GM04503 (cell line): Measurements from ENCODE around the gene LMO1.

Experiments
- DNase-seq: peaks from one replicate; pipeline ENCODE4 v3.0.0-alpha.2; 2012; ENCODE audit warnings: low read depth

The LMO1 gene

DNA sequence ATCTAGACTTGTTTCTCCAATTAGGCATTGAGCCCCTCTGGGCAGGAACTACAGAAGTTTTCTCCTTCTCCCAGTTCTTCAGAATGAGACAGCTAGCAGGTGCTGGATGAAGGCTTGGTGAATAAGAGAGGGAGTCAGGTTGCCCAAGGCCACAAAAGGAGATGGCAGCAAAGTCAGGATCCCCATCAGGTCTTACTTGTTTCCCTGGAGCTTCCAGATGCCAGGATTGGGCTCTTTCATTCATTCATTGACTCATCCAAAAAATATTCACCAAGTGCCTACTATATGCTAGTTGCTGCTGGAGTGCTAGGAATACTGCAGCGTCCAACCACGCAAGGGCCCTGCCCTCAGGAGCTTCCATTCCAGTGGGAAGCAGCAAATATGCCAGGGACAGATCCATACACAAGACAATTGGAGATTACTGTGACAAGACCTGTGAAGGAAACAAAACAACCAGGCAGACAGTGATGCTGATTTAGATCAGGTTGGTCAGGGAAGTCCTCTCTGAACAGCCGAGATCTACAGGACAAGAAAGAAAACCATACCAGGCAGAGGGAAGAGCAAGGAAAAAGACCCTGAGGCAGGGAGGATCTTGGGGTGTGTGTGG lies 24.6 kb upstream of the LMO1 start:
- no peak for DNase-seq

DNA sequence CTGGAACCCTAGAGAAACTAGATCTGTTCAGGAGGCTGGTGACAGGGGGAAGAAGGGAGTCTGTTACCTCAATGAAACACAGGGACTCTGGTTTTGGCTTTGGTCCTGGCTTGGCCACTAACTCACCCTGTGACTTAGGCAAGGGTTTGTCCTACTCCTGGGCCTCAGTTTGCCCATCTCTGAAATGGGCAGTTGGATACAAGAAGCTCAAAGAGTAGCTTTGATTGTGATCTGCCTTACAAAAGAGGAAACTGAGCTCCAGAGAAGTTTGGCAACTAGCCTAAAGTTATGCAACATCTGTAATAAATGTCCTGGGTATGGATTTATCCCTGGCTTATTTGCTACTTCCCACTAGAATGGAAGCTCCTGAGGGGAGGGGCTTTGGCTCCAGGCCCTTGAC lies 24.0 kb upstream of the LMO1 start:
- no peak for DNase-seq

DNA sequence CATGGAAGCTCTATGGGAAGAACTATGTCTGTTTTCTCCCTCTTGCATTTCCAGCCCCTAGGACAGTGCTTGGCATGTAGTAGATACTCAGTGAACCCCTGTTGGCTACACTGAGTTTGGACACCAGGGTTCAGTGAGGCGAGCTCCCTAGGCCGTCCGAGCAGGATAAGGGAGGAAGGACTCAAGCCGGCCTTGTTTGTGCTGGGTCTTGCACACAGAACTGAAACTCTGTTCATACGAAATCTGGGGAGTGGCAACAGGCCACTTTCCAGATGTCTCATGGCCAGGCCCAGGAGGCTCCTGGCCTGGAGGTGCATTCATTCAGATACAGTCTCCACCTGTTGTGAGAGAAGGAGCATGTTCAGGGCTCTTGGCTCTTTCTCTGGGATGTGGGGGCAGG lies 23.6 kb upstream of the LMO1 start:
- no peak for DNase-seq

DNA sequence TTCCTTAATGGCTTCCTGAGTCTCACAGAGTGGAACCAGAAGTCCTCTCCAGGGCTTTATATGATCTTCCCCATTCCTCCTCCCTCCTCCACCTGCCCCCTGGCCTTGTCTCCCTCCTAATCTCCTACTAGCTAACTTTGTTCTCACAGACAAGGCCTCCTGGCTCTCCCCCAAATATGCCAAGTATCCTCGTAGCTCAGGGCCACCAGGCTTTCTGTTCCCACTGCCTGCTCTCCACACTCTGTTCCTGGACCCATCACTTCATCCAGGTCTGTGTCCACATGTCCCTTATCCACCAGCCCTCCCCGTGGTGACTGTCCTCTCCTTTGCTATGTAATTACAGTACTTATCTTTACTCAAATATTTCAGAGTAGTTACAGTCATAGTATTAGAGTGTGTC lies 23.2 kb upstream of the LMO1 start:
- DNase-seq: no peak

DNA sequence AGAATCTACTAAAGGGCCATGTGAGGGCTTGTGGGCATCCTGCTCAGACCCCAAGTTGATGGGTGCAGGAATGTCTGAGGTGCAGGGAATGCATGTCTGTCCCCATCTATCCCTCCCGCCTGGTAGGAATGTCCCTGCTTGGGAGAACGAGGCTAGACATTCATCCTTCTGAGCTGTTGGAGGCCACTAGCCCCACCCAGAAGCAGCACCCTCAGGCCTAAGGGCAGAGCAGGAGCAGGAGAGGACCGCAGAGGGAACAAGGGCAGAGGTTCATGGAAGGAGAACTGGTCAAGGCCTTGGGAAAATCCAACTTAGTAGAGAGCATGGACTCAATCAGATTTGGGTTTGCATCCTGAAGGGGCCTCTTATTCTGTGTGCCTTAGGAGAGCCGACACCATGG lies 22.1 kb upstream of the LMO1 start:
- no peak for DNase-seq

DNA sequence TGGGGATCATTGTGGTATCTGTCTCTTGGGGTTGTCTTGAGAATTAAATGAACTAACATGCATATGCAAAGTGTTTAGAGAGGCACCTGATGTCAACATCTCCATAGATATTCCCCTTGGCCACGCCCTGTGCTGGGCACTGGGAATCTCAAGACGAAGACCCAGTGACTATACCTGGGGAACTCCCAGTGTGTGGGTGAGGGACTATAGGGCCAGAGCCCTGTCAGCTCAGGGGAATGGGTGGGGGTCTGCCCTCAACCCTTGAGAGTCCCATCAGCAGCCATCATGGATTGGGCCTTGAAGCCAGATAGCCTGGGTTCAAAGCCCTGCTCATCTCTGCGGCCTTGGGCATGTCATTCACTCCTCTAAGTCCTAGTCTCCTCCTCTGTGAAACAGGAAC lies 21.6 kb upstream of the LMO1 start:
- no peak for DNase-seq

DNA sequence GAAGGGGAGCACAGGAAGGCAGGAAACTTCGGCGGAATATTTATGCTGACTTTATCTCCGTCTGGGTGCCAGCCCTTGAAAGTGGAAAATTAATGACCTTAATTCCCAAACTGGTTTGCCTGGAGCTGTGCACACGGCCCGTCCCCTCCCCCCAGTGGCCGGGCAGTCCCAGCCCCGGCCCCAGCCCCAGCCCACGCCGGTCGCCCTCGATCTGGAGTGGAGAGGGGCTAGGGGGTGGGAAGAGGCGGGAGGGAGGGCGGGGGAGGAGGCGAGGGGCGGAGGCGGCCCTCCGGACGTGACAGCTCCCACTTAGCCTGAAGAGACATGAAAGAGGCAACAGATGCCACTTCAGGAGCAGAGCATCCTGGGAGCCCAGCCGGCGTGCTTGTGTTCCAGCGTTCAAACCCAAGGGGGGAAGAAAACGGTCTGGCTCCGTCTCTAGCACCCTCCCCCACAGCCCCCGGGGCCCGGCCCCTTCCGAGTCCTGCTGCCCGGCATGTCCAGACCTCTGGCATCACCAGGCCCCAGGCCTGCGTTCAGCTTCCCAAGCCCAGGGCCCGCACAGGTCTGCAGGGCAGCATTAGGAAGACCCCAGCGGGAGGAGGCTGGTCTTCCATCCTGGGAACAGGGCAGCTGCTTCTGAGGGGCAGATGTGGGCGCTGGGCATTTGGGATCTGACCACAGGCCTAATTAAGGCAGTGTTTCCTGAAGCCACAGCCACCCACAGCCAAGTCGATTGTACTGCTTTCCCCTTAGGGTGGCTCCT lies 20.0 kb upstream of the LMO1 start:
- DNase-seq: no peak

DNA sequence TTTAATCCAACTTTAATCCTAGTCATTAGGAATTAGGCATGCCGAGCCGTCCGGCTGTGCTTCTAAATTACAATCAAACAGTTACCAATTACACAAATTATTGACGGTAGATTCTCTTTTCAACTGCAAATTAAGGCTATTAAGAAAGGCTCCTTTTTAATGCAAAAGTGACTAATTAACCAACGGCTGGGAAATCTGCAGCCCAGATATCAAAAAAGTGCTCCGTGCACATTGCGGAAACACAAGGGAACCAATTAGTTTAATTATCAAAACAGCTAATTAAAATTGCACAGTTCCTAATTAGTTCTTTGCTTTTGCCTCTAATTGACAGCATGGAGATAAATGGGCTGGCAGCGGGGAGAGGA lies 19.4 kb upstream of the LMO1 start:
- DNase-seq: no peak

DNA sequence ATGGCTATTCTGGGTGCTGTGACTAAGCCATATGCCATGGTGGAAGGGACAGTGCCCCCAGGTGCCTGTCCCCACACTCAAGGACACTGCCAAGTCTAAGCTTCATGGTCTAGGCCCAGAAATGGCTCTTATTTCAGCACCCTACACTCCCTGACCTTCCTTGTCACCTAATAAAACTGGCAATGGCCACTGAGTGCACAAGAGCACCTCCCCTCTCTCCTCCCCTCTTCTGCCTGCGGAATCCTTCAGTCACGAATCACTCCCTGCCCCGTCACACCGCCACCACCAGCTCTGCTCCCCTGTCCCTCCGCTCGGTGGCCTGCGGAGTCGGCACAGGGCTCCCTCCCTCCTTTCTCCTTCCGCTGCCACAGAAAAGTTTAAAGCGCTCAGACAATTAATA lies 19.0 kb upstream of the LMO1 start:
- no peak for DNase-seq

DNA sequence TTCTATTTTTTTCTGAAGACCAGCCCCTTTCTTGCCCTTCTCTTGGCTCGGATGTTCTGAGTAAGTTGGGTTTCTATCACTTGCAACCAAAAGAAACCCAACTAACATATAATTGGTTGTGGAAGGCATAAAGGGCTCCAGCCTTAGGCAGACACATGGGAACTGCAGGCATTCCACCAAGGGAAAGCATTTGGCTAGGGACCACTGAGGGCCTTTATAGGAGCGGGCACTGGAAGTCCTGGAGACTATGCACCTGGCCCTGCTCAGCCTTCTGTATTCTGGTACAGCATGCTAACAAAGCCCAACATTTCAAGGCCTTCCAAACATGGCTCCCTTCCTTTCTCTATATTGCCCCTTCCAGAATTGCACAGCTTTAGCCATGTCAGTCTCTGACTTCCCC lies 17.6 kb upstream of the LMO1 start:
- no peak for DNase-seq

DNA sequence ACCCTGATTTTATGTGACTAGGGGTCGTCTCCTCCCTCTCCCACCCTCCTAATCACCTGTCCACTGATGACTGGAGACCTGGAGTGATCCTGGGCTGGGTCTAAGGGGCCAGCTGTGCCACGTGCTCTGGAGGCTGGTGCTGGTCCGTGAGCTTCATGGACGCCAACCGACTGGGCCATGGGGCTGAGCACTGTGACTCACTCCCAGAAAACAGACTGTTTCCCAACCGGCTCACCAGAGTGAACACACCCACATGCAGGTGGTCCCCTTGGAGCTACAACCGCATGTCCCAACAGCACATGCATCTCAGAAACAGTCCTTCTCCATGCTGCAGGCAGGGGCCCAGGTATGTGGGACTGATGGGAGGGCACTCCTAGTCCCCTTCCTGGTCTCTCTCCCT lies 14.0 kb upstream of the LMO1 start:
- DNase-seq: no peak

DNA sequence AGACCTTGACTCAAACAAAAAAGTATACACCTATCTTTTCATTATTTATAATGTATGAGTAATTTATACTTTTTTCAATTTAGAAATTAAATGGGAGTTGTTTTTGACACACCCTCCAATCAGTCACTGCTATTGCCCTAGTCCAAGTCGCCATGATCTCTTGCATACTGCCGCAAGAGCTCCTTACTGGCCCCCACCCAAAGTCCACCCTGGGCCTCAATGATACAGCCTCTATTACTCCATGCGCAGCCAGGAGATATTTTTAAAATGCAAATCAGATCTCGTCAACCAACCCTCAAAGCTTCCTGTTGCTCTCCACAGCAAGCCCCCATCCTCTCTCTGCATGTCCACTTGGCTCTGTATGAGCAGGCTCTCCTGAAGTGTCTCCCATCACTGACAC lies 12.8 kb upstream of the LMO1 start:
- no peak for DNase-seq

DNA sequence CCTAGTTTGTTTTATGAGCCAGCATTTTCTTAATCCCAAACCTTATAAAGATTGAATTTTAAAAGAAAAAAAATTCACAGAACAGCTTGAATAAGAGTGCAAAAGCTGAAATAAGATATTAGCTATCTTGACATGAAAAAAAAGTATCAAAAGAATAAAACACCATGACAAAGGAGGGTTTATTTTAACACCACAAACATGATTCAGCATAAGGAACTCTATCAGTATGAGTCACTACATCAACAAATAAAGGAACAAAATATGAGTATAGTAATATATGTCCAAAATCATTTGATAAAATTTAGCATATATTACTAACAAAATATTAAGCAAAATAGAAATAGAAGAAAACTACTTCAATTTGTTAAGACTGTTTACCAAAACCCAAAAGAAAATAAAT lies 9.6 kb upstream of the LMO1 start:
- no peak for DNase-seq

DNA sequence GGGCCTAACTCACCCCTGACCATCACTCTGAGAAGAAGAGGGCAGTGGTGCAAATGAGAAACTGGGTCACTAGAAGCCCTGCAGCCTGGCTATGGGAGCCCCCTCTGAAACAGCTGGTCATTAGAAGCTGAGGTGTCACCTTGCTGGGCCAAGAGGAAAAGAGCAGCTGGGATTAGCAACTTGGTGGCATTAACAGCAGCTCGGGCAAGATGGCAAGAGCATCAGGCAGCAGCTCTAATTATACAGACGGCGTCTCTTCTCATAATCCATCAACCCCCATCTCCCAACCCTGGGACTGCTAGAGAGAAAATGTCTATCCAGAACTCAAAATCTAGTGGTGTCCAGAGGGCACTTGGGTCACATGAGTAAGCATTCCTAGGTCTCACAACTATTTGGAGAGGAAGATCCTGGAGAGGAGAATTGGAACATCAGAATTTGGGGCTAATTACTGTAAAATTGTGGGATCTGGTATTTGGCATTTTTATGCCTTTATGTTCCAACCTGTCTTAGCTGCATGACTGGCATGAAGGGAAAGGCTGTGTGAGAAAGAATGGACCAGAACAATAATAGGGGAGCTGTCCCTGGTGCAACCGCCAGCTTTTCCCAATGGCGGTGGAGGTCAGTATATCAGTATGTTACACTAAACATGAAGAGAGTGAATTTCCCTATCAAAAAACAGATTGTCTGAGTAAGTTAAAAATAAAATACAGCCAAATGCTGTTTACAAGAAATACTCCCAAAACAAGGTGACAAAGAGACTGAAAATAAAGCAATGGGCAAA lies 7.6 kb upstream of the LMO1 start:
- no peak for DNase-seq

DNA sequence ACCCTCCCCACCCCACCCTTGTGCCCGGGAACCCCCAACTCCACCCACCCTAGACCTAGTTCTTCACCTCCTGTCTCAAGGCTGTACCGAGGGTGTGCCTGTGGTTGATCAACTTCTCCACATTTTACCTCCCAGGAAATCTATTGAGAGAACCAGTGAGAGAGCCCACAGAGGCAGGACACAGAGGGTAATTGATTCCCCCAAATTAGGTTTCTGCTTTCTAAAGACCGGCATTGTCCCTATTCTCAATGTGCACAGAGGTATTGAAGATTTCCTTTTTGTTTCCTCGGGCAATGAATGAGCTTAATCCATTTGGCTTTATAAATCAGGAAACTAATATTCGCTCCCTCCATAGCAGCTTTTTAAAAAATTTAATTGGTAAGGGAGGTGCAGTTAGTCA lies 6.0 kb upstream of the LMO1 start:
- DNase-seq: no peak

DNA sequence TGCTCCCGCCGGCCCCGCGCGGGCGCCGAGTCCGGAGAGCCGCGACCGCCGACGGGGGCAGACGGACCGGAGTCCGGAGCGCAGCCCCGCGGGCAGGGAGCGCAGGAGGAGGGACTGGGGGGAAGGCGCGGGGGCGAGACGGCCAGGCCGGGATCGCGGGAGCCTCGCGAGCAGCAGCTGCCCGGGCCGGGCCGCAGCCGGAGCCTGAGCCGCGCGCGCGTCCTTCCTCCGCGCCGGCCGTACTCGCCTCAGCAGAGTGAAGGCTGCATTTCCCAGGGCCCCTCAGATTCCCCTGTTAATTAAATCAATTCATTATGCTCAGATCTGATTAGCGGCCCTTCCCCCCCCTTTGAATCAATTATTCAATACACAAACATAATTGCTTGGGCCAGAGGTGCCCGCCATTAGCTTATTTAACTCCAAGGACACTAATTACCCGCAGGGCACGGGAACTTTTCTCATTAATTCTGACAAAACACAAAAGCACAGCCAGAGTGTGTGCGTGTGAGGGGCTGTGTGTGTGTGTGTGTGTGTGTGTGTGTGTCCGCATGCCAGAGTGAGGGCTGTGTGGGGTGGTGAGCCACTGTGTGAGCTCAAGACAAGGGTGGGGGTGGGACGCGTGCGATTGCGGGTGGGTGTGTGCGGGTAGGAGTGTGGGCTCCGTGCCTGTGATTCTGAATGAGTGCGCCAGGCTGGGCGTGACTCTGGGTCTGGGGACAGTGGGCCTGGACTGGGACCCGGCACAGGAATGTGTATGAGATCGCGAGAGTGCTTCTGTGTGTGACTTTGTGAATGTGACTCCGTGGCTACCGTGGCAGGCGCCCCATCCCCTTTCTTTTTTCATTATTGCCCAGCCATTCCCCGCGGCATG lies 5.1 kb upstream of the LMO1 start:
- DNase-seq: no peak

DNA sequence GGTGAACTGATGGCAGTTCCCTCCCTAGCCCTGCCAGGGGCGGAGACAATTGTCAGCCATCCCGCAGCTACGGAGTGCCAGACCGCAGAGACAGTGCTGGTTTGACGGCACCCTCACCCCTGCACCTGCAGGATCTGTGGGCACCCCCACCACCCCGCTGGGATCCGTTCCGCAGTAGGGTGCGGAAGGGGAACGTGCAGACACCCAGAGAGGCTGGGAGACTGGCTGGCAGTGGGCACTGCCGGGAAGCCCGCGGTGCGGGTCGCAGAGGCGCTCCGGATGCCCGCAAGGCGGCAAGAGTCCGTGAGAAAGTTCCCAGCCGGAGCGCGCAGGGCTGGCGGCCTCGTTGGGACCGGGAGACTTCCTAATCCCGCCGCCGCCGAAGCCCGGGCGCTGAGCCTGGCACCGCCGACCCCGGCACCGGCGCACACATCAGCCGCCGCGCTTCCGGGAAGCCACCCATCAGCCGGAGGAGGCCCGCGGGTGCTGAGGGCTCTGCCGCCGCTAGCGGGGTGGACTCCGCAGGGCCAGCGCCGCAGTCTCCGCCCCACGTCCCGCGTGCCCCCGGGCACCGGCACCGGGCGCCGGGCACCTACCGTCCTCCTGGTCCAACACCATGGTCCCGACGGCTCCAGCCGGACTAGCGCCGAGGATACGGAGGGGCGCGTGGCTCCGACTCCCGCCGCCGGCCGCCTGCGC lies 4.3 kb upstream of the LMO1 start:
- no peak for DNase-seq

DNA sequence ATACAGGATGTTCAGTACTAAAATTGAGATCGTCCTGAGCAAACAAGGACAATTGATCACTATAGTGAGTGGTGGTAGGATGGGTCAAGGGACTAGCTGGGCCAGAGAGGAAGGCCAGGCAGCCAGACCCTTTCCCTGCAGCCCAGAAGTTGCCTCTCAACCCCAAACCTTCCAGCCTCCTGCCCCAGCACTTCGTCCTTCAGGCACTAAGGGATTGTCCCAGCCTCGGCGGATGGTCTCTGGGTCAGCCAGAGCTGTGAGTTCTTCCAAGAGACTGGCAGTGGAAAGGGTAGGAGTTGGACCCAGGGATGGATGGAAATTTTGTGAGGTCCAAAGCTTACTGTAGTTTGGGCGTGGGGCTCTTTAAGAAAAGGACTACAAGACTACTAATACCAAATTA lies 3.6 kb upstream of the LMO1 start:
- no peak for DNase-seq

DNA sequence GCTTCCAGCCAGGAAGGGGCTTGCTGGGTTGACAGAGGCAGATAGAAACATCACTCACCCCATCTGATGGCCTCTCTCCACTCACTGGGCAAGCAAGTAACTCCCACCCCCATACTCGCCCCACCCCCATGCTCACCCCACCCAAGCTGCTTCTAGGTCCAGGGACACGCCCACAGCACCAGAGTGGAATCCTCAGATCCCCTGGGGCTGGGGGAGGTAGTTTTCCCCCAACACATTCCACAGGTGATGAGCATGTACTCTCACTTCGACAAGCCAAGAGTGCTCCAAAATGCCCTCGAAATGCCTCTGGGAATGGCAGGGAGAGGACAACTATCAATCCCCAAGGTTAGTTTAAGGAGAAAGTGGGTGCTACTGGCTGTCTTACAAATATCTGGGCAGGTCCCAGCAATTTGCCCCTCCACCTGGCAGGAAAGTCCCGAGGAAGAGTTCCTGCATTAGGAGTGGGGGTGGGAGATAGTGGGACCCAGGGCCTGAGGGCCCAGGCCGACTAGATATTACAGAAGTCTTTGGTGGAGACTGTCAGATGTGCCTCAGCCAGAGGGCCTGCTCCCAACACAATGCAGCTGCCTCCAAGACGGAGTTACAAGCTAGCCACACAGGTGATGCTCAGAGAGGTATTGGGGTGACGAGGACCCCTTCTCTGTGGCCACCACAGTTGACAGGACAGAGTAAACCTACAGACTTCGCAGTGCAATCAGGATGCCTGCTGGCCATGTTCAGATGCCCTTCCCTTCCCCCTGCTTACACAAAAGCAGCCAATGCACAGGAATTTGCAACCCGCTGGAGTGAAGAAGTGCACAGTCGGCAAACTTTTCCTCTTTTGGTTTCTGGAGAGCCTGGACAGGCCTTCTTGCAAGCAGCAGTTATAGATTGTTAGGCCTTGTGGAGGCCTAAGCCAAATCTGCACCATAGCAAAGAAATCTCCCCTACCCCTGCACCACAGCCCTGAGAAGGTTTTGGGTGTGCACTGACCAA lies 2.9 kb upstream of the LMO1 start:
- no peak for DNase-seq

DNA sequence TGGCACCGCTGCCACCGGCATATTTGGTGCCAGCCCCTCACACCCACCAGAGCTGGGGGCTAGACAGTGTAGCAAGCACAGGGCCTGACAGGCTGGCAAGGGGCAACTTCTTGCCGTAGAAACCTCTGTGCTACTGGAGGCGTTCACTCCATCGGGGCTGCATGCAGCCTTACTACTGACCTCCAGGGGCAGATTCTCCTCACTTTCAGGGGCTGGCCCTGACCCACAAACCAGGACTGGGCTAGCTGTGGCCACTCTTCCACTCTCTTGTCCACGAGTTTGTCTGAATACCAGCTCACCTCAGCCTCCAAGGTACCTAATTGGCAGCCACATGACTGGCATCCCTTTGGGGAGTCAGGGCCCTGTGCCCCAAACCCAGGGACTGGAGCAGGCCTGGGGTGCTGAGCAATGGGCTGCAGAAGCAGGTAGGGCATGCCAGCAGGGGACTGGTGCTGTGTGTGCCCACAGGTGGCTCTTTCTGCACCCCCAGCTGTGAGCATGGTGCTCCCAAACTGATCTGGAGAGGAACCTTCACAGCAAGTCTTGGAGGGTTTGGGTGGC lies 2.1 kb upstream of the LMO1 start:
- no peak for DNase-seq
